HepG2 (cell line): ENCODE results near the gene FALEC. TPM values are rescaled to one million over a fixed set of nuclear protein-coding genes. Genes with fewer than 3 reads are reported as not detected.
A peak's percentile ranks its signal among the peaks of the same experiment; 100 is the strongest.

Experiments
- ATAC-seq: fragments of 200-7000 bp; cut with Tn5 transposase; 3 replicates; pipeline ENCODE4 v1.9.1; 2020; ENCODE audit warnings: mild to moderate bottlenecking, moderate library complexity
- Bru-seq: library from RNA; stranded (reverse); fragments of 400-500 nt; gene quantifications from one replicate; lab custom pipeline; 2021; lab: Mats Ljungman, UMichigan
- BruChase-seq, 2 experiments: library from RNA; stranded (reverse); fragments of 400-500 nt; gene quantifications; one replicate each; lab custom pipeline; 2021; lab: Mats Ljungman, UMichigan
- BruUV-seq: library from RNA; stranded (reverse); fragments of 400-500 nt; replicated peaks from 2 replicates; lab custom pipeline; 2021; lab: Mats Ljungman, UMichigan
- CTCF ChIA-PET: fragments of 300-600 bp; formaldehyde crosslinking; extraction: SDS; loops from one replicate; lab custom pipeline; 2021; ENCODE audit warnings: low total read pairs, inconsistent platforms, low intra/inter-chr PET ratio; lab: Yijun Ruan, JAX
- POLR2A ChIA-PET: fragments of 350-600 bp; sonication (Branson Sonifier 250); formaldehyde crosslinking; loops from one replicate; lab custom pipeline; 2020; ENCODE audit warnings: antibody characterized with exemption, inconsistent platforms; lab: Yijun Ruan, JAX
- DNase-seq: peaks from one replicate; pipeline ENCODE4 v3.0.0-alpha.2; 2015; ENCODE audit warnings: low spot score
- FAIRE-seq: peaks from 3 replicates; lab custom pipeline; 2011; peaks lifted over from hg19 to GRCh38; lab: Jason Lieb, UNC
- H2AFZ ChIP-seq: one replicate; pipeline ENCODE4 v1.6.1; 2011; ENCODE audit warnings: low read length, inconsistent platforms
- H3K27ac ChIP-seq: fragments of 300-600 bp; 3 replicates; pipeline ENCODE4 v1.8.0; 2011; ENCODE audit warnings: mixed run types, mild to moderate bottlenecking, mixed read lengths, low read length, inconsistent platforms; ENCODE audit not compliant: insufficient read depth; ENCODE audit errors: extremely low read length
- H3K27me3 ChIP-seq, 2 experiments: fragments of 200-600 bp in 1 of 2; 2 replicates in 1 of 2; 3 replicates in 1 of 2; pipeline versions ENCODE4 v1.6.0 to v1.8.0; 2011; ENCODE audit warnings: low read length in 2 of 2, mild to moderate bottlenecking in 2 of 2, moderate library complexity in 2 of 2, inconsistent platforms in 1 of 2; ENCODE audit not compliant: insufficient read depth in 2 of 2, control insufficient read depth in 1 of 2
- H3K36me3 ChIP-seq, 2 experiments: fragments of 200-600 bp in 1 of 2; replicated peaks in 1 of 2; 2 replicates in 1 of 2; 3 replicates in 1 of 2; pipeline versions ENCODE4 v1.5.1 to v1.8.0; 2011; ENCODE audit warnings: low read length in 2 of 2, inconsistent platforms in 1 of 2; ENCODE audit not compliant: insufficient read depth in 2 of 2, control insufficient read depth in 1 of 2
- H3K4me1 ChIP-seq: 2 replicates; pipeline ENCODE4 v1.5.1; 2012; ENCODE audit warnings: low read length, inconsistent platforms; ENCODE audit not compliant: insufficient read depth
- H3K4me2 ChIP-seq: 2 replicates; pipeline ENCODE4 v1.6.0; 2011; ENCODE audit warnings: low read depth, low read length, inconsistent platforms
- H3K4me3 ChIP-seq, 3 experiments: fragments of 200-600 bp in 1 of 3; sonication (generic), shearing (Covaris generic) in 1 of 3; replicated peaks in 1 of 3; 2 replicates each; pipeline ENCODE4 v1.5.1; 2011 to 2016; ENCODE audit warnings: low read length in 3 of 3, inconsistent platforms in 2 of 3, low read depth in 2 of 3, mild to moderate bottlenecking in 2 of 3, control low read depth in 1 of 3, mixed read lengths in 1 of 3; ENCODE audit not compliant: insufficient read depth in 1 of 3
- H3K79me2 ChIP-seq: one replicate; pipeline ENCODE4 v1.6.1; 2011; ENCODE audit warnings: low read length, inconsistent platforms; ENCODE audit not compliant: insufficient read depth
- H3K9ac ChIP-seq: 2 replicates; pipeline ENCODE4 v1.6.0; 2011; ENCODE audit warnings: mild to moderate bottlenecking, low read depth, low read length, inconsistent platforms; ENCODE audit not compliant: insufficient read depth
- H3K9me3 ChIP-seq: 2 replicates; pipeline ENCODE4 v1.5.1; 2012; ENCODE audit warnings: mild to moderate bottlenecking, low read length
- H4K20me1 ChIP-seq: 2 replicates; pipeline ENCODE4 v1.6.0; 2011; ENCODE audit warnings: inconsistent platforms, mild to moderate bottlenecking, low read length, moderate library complexity; ENCODE audit not compliant: insufficient read depth
- GMEB1 ChIP-seq: sonication (generic); formaldehyde crosslinking; IDR thresholded peaks from 2 replicates; pipeline ENCODE4 v1.5.1; 2020; ENCODE audit warnings: missing genetic modification reagents, mild to moderate bottlenecking, borderline replicate concordance
- HBP1 ChIP-seq: IDR thresholded peaks from 2 replicates; pipeline ENCODE4 v1.6.1; 2016; ENCODE audit warnings: low read depth, control low read depth
- KLF15 ChIP-seq: sonication (generic); formaldehyde crosslinking; IDR thresholded peaks from 2 replicates; pipeline ENCODE4 v1.8.1; 2023; ENCODE audit warnings: borderline replicate concordance, mild to moderate bottlenecking, inconsistent platforms, missing genetic modification reagents, mixed read lengths
- PHF21A ChIP-seq: sonication (generic); formaldehyde crosslinking; IDR thresholded peaks from 2 replicates; pipeline ENCODE4 v1.5.0; 2020; ENCODE audit warnings: mild to moderate bottlenecking, missing genetic modification reagents
- THRA ChIP-seq: sonication (generic); formaldehyde crosslinking; IDR thresholded peaks from 2 replicates; pipeline ENCODE4 v1.4.0; 2020; ENCODE audit warnings: missing genetic modification reagents, borderline replicate concordance
- TOPORS ChIP-seq: sonication (generic); formaldehyde crosslinking; IDR thresholded peaks from 2 replicates; pipeline ENCODE4 v1.8.0; 2023; ENCODE audit warnings: mild to moderate bottlenecking, missing genetic modification reagents
- ZMYM2 ChIP-seq: sonication (generic); formaldehyde crosslinking; IDR thresholded peaks from 2 replicates; pipeline ENCODE4 v1.8.0; 2022; ENCODE audit warnings: mild to moderate bottlenecking, missing genetic modification reagents
- ZMYM3 ChIP-seq: sonication (generic); formaldehyde crosslinking; IDR thresholded peaks from 2 replicates; pipeline ENCODE4 v1.5.1; 2020; ENCODE audit warnings: mild to moderate bottlenecking, missing genetic modification reagents
- ZNF567 ChIP-seq: sonication (generic); formaldehyde crosslinking; IDR thresholded peaks from 2 replicates; pipeline ENCODE4 v1.8.1; 2023; ENCODE audit warnings: mild to moderate bottlenecking, missing genetic modification reagents, borderline replicate concordance
- ZNF703 ChIP-seq: sonication (generic); formaldehyde crosslinking; IDR thresholded peaks from 2 replicates; pipeline ENCODE4 v1.5.1; 2020; ENCODE audit warnings: missing genetic modification reagents, mild to moderate bottlenecking, moderate library complexity, borderline replicate concordance
- ZNF816 ChIP-seq: sonication (generic); formaldehyde crosslinking; IDR thresholded peaks from 2 replicates; pipeline ENCODE4 v1.8.0; 2022; ENCODE audit warnings: missing genetic modification reagents, mild to moderate bottlenecking, borderline replicate concordance
- WGBS: methylation state at CpG from one replicate; pipeline ENCODE4 v1.1.6; 2017; ENCODE audit warnings: low lambda C conversion rate; 5-methylcytosine and 5-hydroxymethylcytosine counted together
- in situ Hi-C: cut with HindIII; loops from 2 replicates; pipeline ENCODE4 v1.10.0; 2017; ENCODE audit warnings: low pct_unique_long_range_greater_than_20kb; ENCODE audit not compliant: extremely low pct_ligation_motif_present
- intact Hi-C: fragments of 100-400 bp; cut with micrococcal nuclease; formaldehyde crosslinking; loops from one replicate; pipeline ENCODE4 v1.10.0; 2022; ENCODE audit not compliant: unreplicated experiment
- long read RNA-seq, 2 experiments: library from RNA in 1 of 2; library from polyadenylated mRNA in 1 of 2; stranded (forward) in 1 of 2; unstranded in 1 of 2; transcript quantifications; one replicate each; pipeline ENCODE4 v2.0.0, GENCODE V29; 2019 to 2022
- polyA minus RNA-seq, 3 experiments: library from RNA; depleted of rRNA, polyadenylated mRNA; stranded (reverse); fragments of >200 nt; gene quantifications; 2 replicates each; pipeline ENCODE4 v1.2.3, GENCODE V29; 2011; ENCODE audit warnings: low replicate concordance in 1 of 3
- polyA plus RNA-seq, 8 experiments: library from polyadenylated mRNA; depleted of rRNA in 3 of 8; stranded (reverse) in 7 of 8; unstranded in 1 of 8; fragments of >200 nt; fragmentation: Illumina TruSeq in 4 of 8; extraction: Trizol in 4 of 8; gene quantifications; 2 replicates each; pipeline versions ENCODE4 v1.2.1 to v1.2.3, GENCODE V29; 2011 to 2016; ENCODE audit warnings: low read depth in 4 of 8, missing spikeins in 1 of 8, mixed read lengths in 1 of 8; ENCODE audit not compliant: insufficient read depth in 1 of 8
- total RNA-seq, 5 experiments: library from RNA; depleted of rRNA; stranded (reverse); fragments of >200 nt; fragmentation: Illumina TruSeq; extraction: Trizol; gene quantifications; 2 replicates each; pipeline ENCODE4 v1.2.3, GENCODE V29; 2016; ENCODE audit warnings: low read depth in 1 of 5

Gene FALEC
- total RNA-seq (2016; rRNA removed; fragmentation: Illumina TruSeq; extraction: Trizol), result 0.71 TPM in 1 of 2 replicates, not detected in the other
- 1.2 and 1.9 TPM in 2 replicates for total RNA-seq (2016; cell fraction: cytosol; rRNA removed; fragmentation: Illumina TruSeq; extraction: Trizol; ENCODE audit: low read depth)
- 0.40 and 1.6 TPM in 2 replicates for total RNA-seq (2016; cell fraction: insoluble cytoplasmic fraction; rRNA removed; fragmentation: Illumina TruSeq; extraction: Trizol)
- 1.9 and 2.4 TPM in 2 replicates for total RNA-seq (2016; cell fraction: membrane; rRNA removed; fragmentation: Illumina TruSeq; extraction: Trizol)
- total RNA-seq (2016; cell fraction: nucleus; rRNA removed; fragmentation: Illumina TruSeq; extraction: Trizol), result 0.84 TPM in 1 of 2 replicates, not detected in the other
- polyA plus RNA-seq (2011; rRNA removed), result 0.20 and 0.33 TPM in 2 replicates
- 0.48 TPM in 1 of 2 replicates, not detected in the other for polyA plus RNA-seq (2011; cell fraction: cytosol; rRNA removed)
- polyA plus RNA-seq (2011; cell fraction: nucleus; rRNA removed), result 0.45 TPM in 1 of 2 replicates, not detected in the other
- polyA plus RNA-seq (2012), result 0.41 and 0.44 TPM in 2 replicates
- 1.0 and 1.6 TPM in 2 replicates for polyA plus RNA-seq (2016; cell fraction: cytosol; fragmentation: Illumina TruSeq; extraction: Trizol; ENCODE audit: low read depth)
- 0.53 and 1.0 TPM in 2 replicates for polyA plus RNA-seq (2016; cell fraction: insoluble cytoplasmic fraction; fragmentation: Illumina TruSeq; extraction: Trizol; ENCODE audit: low read depth)
- polyA plus RNA-seq (2016; cell fraction: membrane; fragmentation: Illumina TruSeq; extraction: Trizol; ENCODE audit: low read depth), result 0.48 and 1.3 TPM in 2 replicates
- 3.8 and 3.9 TPM in 2 replicates for polyA plus RNA-seq (2016; cell fraction: nucleus; fragmentation: Illumina TruSeq; extraction: Trizol; ENCODE audit: insufficient read depth, low read depth)
- polyA minus RNA-seq (2011; rRNA and poly(A)+ RNA removed; ENCODE audit: low replicate concordance), result not detected in 2 replicates
- not detected in 2 replicates for polyA minus RNA-seq (2011; cell fraction: cytosol; rRNA and poly(A)+ RNA removed)
- 1.6 TPM in 1 of 2 replicates, not detected in the other for polyA minus RNA-seq (2011; cell fraction: nucleus; rRNA and poly(A)+ RNA removed)
- percentile 69 among the genes with signal in this experiment for Bru-seq, nascent RNA
- BruChase-seq, experiment 1, labeled RNA remaining after a 6-hour chase, result percentile 55 among the genes with signal in this experiment
- BruChase-seq, experiment 2, labeled RNA remaining after a 2-hour chase, result percentile 53 among the genes with signal in this experiment
- long read RNA-seq, experiment 1, partial matches to known transcripts, result 1 of 3 reads
- long read RNA-seq, experiment 1, other reads (novel, unspliced or antisense), result 0 of 3 reads
- long read RNA-seq, experiment 2, partial matches to known transcripts, result 1 of 2 reads
- long read RNA-seq, experiment 2, other reads (novel, unspliced or antisense), result 1 of 2 reads

GRCh38 chr1:150515328-150516049 lies at the start of gene FALEC:
FALEC (plus strand) TSS chr1:150515752.
- Histone ChIP-seq H3K27me3 (no peaks in the 10 kb centered on the region; a peak in 1 of 5 replicates), H3K36me3 (no peaks in the 10 kb centered on the region), H3K79me2 (no peaks in the 10 kb centered on the region), H4K20me1 (no peaks in the 10 kb centered on the region), H3K4me2 (peak within 1 kb of the TSS; percentile 85), H3K9ac (peak within 1 kb of the TSS; percentile 81), H3K4me3 (peak within 1 kb of the TSS; percentile 73 to 84 (median 80)), H3K4me1 (peaks cover 32% of the 10 kb centered on the region), H3K27ac (peak within 1 kb of the TSS; percentile 82), H2AFZ (peak within 1 kb of the TSS; percentile 82), H3K9me3 (no peaks in the 10 kb centered on the region)
- CTCF ChIA-PET, result no interaction called here
- BruUV-seq, result no TSS peak
- ATAC-seq (peak; percentile 95), FAIRE-seq (peak; percentile 72), DNase-seq (peak; percentile 93)
- WGBS, result 1% methylated on average over 26 of the region's 54 CpGs
- POLR2A ChIA-PET, result interaction anchor here (0.7 to 3.3 kb wide), 27 partner anchors 9 to 490 kb away, joined by 3 to 78 read pairs (median 4); partner anchors contain the start of genes ADAMTSL4, GOLPH3L, RPRD2 and TARS2
- intact Hi-C loops, result loop anchor here (1.0 kb wide), 1 partner anchor 17 kb away; no protein-coding TSS in a partner anchor
- in situ Hi-C loops, result no loop called here
- TF ChIP-seq KLF15 (CRISPR knock-in tag), result no peak
- peak; percentile 37; the same call in 1 of the 2 replicates for TF ChIP-seq THRA
- peak; percentile 59; the same call in 1 of the 2 replicates for TF ChIP-seq GMEB1 (CRISPR knock-in tag)
- no peak; the same call in 1 of the 2 replicates for TF ChIP-seq HBP1 (CRISPR knock-in tag)
- TF ChIP-seq ZMYM2, result peak; percentile 76
- peak; percentile 75; the same call in 1 of the 2 replicates for TF ChIP-seq ZNF567 (CRISPR knock-in tag)
- peak; percentile 72; the same call in 1 of the 2 replicates for TF ChIP-seq ZMYM3 (CRISPR knock-in tag)
- TF ChIP-seq ZNF816, result 0 out of 2 replicates have a peak, but pooled peaks have one; percentile 54
- 0 out of 2 replicates have a peak, but pooled peaks have one; percentile 19 for TF ChIP-seq TOPORS
- peak; percentile 35 for TF ChIP-seq PHF21A (CRISPR knock-in tag)
- TF ChIP-seq ZNF703, result no peak
